ENCODE data around the gene CWC15.
"Not testable (repeated sequence)": the region's sequence is repeated elsewhere in the genome, so short reads cannot be mapped to it uniquely, and the experiment has no call there.

CWC15 gene

GRCh38 chr11:94913718-94914394 lies 59.5 kb downstream of the CWC15 start:
- DNase-seq (ENCODE audit: low spot score), result not testable (repeated sequence)

GRCh38 chr11:94912806-94913205 lies 60.5 kb downstream of the CWC15 start:
- no peak for DNase-seq (ENCODE audit: low spot score)

All from NAMALWA (cell line).